ENCODE results near the gene SUN2. TPM values are rescaled to one million over a fixed set of nuclear protein-coding genes. Genes with fewer than 3 reads are reported as not detected.

Gene SUN2
- total and polyA plus RNA-seq, 9 of the 15 experiments (the other 6 are each of a cell fraction or from before 2014, with no cell fraction given): 0.11 to 42.6 (median 16.7) TPM

- intact Hi-C loops (cut with micrococcal nuclease) (no loop called here), in situ Hi-C loops (cut with MboI) (no loop called here)
- no TSS peak for BruUV-seq (replicated peaks)
- Histone ChIP-seq H3K27me3 (ENCODE audit: control insufficient read depth in 2 of 2, insufficient read depth in 2 of 2, low read length in 2 of 2) (peaks cover 0 to 5% of the 10 kb centered on the region in 2 experiments; a peak in 1 of 5 replicates), H3K4me3 (no peak overlapping the region), H4K20me1 (replicated peaks; ENCODE audit: control insufficient read depth, insufficient read depth, low read length) (no peaks in the 10 kb centered on the region), H3K4me1 (replicated peaks in 1 of 2; ENCODE audit: control insufficient read depth in 2 of 2, insufficient read depth in 2 of 2, low read length in 2 of 2) (peaks cover 0 to 11% of the 10 kb centered on the region in 2 experiments; a peak in 2 of 5 replicates), H3K79me2 (ENCODE audit: control insufficient read depth, insufficient read depth, low read length) (peaks cover 9% of the 10 kb centered on the region), H2AFZ (ENCODE audit: low read depth, low read length) (no peak overlapping the region), H3K27ac (ENCODE audit: extremely low read depth, low read depth, low read length) (no peak overlapping the region), H3K4me2 (ENCODE audit: insufficient read depth, low read length) (no peak overlapping the region), H3K36me3 (ENCODE audit: control insufficient read depth, insufficient read depth, low read length) (no peaks in the 10 kb centered on the region), H3K9me3 (replicated peaks; ENCODE audit: control insufficient read depth, insufficient read depth, low read depth, low read length) (peaks cover 5% of the 10 kb centered on the region; the same call in 1 of the 2 replicates), H3K9ac (ENCODE audit: insufficient read depth in 1 of 2, low read depth in 2 of 2, low read length in 2 of 2) (no peak overlapping the region), H3K9me1 (ENCODE audit: control insufficient read depth, insufficient read depth, low read length) (no peaks in the 10 kb centered on the region)
- ChIA-PET CTCF (ENCODE audit: low intra/inter-chr PET ratio) (no interaction called here), POLR2A (no interaction called here)
- FAIRE-seq: no peak
- WGBS (ENCODE audit: insufficient coverage, low coverage, missing lambda C conversion rate): 26% methylated on average over 12 of the region's 12 CpGs
- no peak for TF ChIP-seq ZNF589 (CRISPR knock-in tag; IDR thresholded peaks at IDR 0.05; ENCODE audit: low read depth)
- no peak for TF ChIP-seq GATAD2B (IDR thresholded peaks at IDR 0.05; ENCODE audit: borderline replicate concordance)
- TF ChIP-seq ZNF395 (CRISPR knock-in tag; IDR thresholded peaks at IDR 0.05): no peak
- no peak for TF ChIP-seq ERF (CRISPR knock-in tag; IDR thresholded peaks at IDR 0.05)
- TF ChIP-seq GTF2F1 (IDR thresholded peaks at IDR 0.05; ENCODE audit: low read depth, low read length): no peak
- no peak for TF ChIP-seq ZNF551 (CRISPR knock-in tag; IDR thresholded peaks at IDR 0.05)
- TF ChIP-seq BRD4 (IDR thresholded peaks at IDR 0.05): no peak
- no peak for TF ChIP-seq CBFA2T2 (conservative IDR thresholded peaks at IDR 0.05)
- TF ChIP-seq YBX1 (IDR thresholded peaks at IDR 0.05): no peak
- no peak for TF ChIP-seq HNRNPLL (IDR thresholded peaks at IDR 0.05; ENCODE audit: low read depth, low read length, poor library complexity, severe bottlenecking)
- DNase-seq (ENCODE audit: extremely low read depth in 1 of 4, low spot score in 3 of 4): no peak
- ATAC-seq: no peak
Measured at GRCh38 chr22:38796262-38796957, 40.6 kb upstream of the SUN2 start.
